K562 (cell line): ENCODE results near the gene AGO1. TPM values are rescaled to one million over a fixed set of nuclear protein-coding genes. Genes with fewer than 3 reads are reported as not detected.

Source experiments
- ARID2 ChIP-seq: fragments of 450-650 bp; IDR thresholded peaks from 2 replicates; pipeline ENCODE4 v1.6.1; 2017; ENCODE audit warnings: antibody characterized with exemption, mild to moderate bottlenecking
- BMI1 ChIP-seq: fragments of 150-350 bp; IDR thresholded peaks from 2 replicates; pipeline ENCODE4 v1.6.1; 2014; ENCODE audit warnings: low read length
- CBFA2T3 ChIP-seq: fragments of 450-650 bp; IDR thresholded peaks from 2 replicates; pipeline ENCODE4 v1.6.1; 2017
- E2F1 ChIP-seq: sonication (generic); formaldehyde crosslinking; IDR thresholded peaks from 2 replicates; pipeline ENCODE4 v1.8.1; 2023; ENCODE audit warnings: mild to moderate bottlenecking, missing genetic modification reagents, moderate library complexity
- E2F8 ChIP-seq: fragments of 450-650 bp; IDR thresholded peaks from 2 replicates; pipeline ENCODE4 v1.7.1; 2018; ENCODE audit warnings: mild to moderate bottlenecking, low read depth; ENCODE audit not compliant: partially characterized antibody
- FOXA1 ChIP-seq: fragments of 450-650 bp; IDR thresholded peaks from 2 replicates; pipeline ENCODE4 v1.6.1; 2016; ENCODE audit warnings: mild to moderate bottlenecking, borderline replicate concordance
- KAT8 ChIP-seq: fragments of 450-650 bp; IDR thresholded peaks from 2 replicates; pipeline ENCODE4 v1.6.1; 2016; ENCODE audit warnings: low read depth, mild to moderate bottlenecking
- KLF1 ChIP-seq: fragments of 450-650 bp; IDR thresholded peaks from 2 replicates; pipeline ENCODE4 v1.6.1; 2016; ENCODE audit warnings: missing genetic modification characterization, missing compliant biosample characterization
- MIER1 ChIP-seq: fragments of 450-650 bp; IDR thresholded peaks from 2 replicates; pipeline ENCODE4 v1.6.1; 2016; ENCODE audit warnings: antibody characterized with exemption, mild to moderate bottlenecking, low read depth
- PRMT5 ChIP-seq: sonication (generic); formaldehyde crosslinking; IDR thresholded peaks from 2 replicates; pipeline ENCODE4 v1.5.0; 2020; ENCODE audit warnings: missing genetic modification reagents
- TFE3 ChIP-seq: fragments of 450-650 bp; formaldehyde crosslinking; IDR thresholded peaks from 2 replicates; pipeline ENCODE4 v1.4.0; 2020; ENCODE audit warnings: mild to moderate bottlenecking, mixed read lengths
- U2AF2 ChIP-seq: fragments of 200-400 bp; formaldehyde crosslinking; optimal IDR thresholded peaks from 2 replicates; pipeline ENCODE3; 2017; ENCODE audit warnings: low read depth, mild to moderate bottlenecking, low read length
- ZC3H4 ChIP-seq: sonication (generic); formaldehyde crosslinking; IDR thresholded peaks from 2 replicates; pipeline ENCODE4 v1.9.0; 2021; ENCODE audit warnings: missing genetic modification reagents, borderline replicate concordance
- ZNF407 ChIP-seq: fragments of 450-650 bp; IDR thresholded peaks from 2 replicates; pipeline ENCODE4 v1.6.1; 2016; ENCODE audit warnings: low read depth
- ZNF41 ChIP-seq: fragments of 250-450 bp; sonication (Bioruptor Pico); conservative IDR thresholded peaks from 2 replicates; pipeline ENCODE4 v1.4.0; 2020; ENCODE audit warnings: mild to moderate bottlenecking
- ZNF551 ChIP-seq: fragments of 250-450 bp; sonication (Bioruptor Pico); IDR thresholded peaks from 2 replicates; pipeline ENCODE4 v1.5.0; 2021; ENCODE audit warnings: mild to moderate bottlenecking, moderate library complexity
- polyA plus RNA-seq, 8 experiments: library from polyadenylated mRNA; depleted of rRNA in 4 of 8; stranded (reverse) in 5 of 8; unstranded in 3 of 8; fragments of >200 nt; fragmentation: Nextera tagmentation in 2 of 8; fragmentation: Illumina TruSeq in 1 of 8; extraction: Ambion mirVana in 2 of 8; extraction: Trizol in 1 of 8; gene quantifications; 2 replicates each; pipeline versions ENCODE4 v1.2.1 to v1.2.3, GENCODE V29; 2011 to 2014; ENCODE audit warnings: inconsistent platforms in 1 of 8, missing spikeins in 1 of 8
- total RNA-seq, 7 experiments: library from RNA; depleted of rRNA in 6 of 7; stranded (reverse); fragments of >200 nt in 6 of 7; fragmentation: Illumina TruSeq in 2 of 7; extraction: Trizol in 2 of 7; gene quantifications; 2 replicates each; pipeline versions ENCODE4 v1.2.1 to v1.2.3, GENCODE V29; 2011 to 2021; ENCODE audit warnings: low replicate concordance in 1 of 7

Gene AGO1
- total and polyA plus RNA-seq, 9 of the 15 experiments (the other 6 are each of a cell fraction or from before 2014, with no cell fraction given): 7.3 to 64.2 (median 26.0) TPM

- TF ChIP-seq E2F8 (no peak), KAT8 (no peak), KLF1 (tag) (no peak), U2AF2 (no peak), BMI1 (no peak), FOXA1 (no peak), ARID2 (no peak), E2F1 (CRISPR knock-in tag) (no peak), TFE3 (CRISPR knock-in tag) (no peak), ZNF551 (CRISPR knock-in tag) (no peak), ZNF407 (no peak), ZNF41 (no peak), PRMT5 (CRISPR knock-in tag) (no peak), CBFA2T3 (no peak), MIER1 (no peak), ZC3H4 (CRISPR knock-in tag) (no peak)
Measured at GRCh38 chr1:35882945-35883634, at the start of gene AGO1 (continued).
